HepG2 (cell line): ENCODE data around the gene KHNYN. TPM values are rescaled to one million over a fixed set of nuclear protein-coding genes. Genes with fewer than 3 reads are reported as not detected.
A peak's percentile ranks its signal among the peaks of the same experiment; 100 is the strongest.

Source experiments
- ATAC-seq: fragments of 200-7000 bp; cut with Tn5 transposase; 3 replicates; pipeline ENCODE4 v1.9.1; 2020; ENCODE audit warnings: mild to moderate bottlenecking, moderate library complexity
- BruUV-seq: library from RNA; stranded (reverse); fragments of 400-500 nt; replicated peaks from 2 replicates; lab custom pipeline; 2021; lab: Mats Ljungman, UMichigan
- CTCF ChIA-PET: fragments of 300-600 bp; formaldehyde crosslinking; extraction: SDS; loops from one replicate; lab custom pipeline; 2021; ENCODE audit warnings: low total read pairs, inconsistent platforms, low intra/inter-chr PET ratio; lab: Yijun Ruan, JAX
- POLR2A ChIA-PET: fragments of 350-600 bp; sonication (Branson Sonifier 250); formaldehyde crosslinking; loops from one replicate; lab custom pipeline; 2020; ENCODE audit warnings: antibody characterized with exemption, inconsistent platforms; lab: Yijun Ruan, JAX
- DNase-seq: peaks from one replicate; pipeline ENCODE4 v3.0.0-alpha.2; 2015; ENCODE audit warnings: low spot score
- FAIRE-seq: peaks from 3 replicates; lab custom pipeline; 2011; peaks lifted over from hg19 to GRCh38; lab: Jason Lieb, UNC
- H2AFZ ChIP-seq: one replicate; pipeline ENCODE4 v1.6.1; 2011; ENCODE audit warnings: low read length, inconsistent platforms
- H3K27ac ChIP-seq: fragments of 300-600 bp; 3 replicates; pipeline ENCODE4 v1.8.0; 2011; ENCODE audit warnings: mixed run types, mild to moderate bottlenecking, mixed read lengths, low read length, inconsistent platforms; ENCODE audit not compliant: insufficient read depth; ENCODE audit errors: extremely low read length
- H3K27me3 ChIP-seq, 2 experiments: fragments of 200-600 bp in 1 of 2; 2 replicates in 1 of 2; 3 replicates in 1 of 2; pipeline versions ENCODE4 v1.6.0 to v1.8.0; 2011; ENCODE audit warnings: low read length in 2 of 2, mild to moderate bottlenecking in 2 of 2, moderate library complexity in 2 of 2, inconsistent platforms in 1 of 2; ENCODE audit not compliant: insufficient read depth in 2 of 2, control insufficient read depth in 1 of 2
- H3K36me3 ChIP-seq, 2 experiments: fragments of 200-600 bp in 1 of 2; replicated peaks in 1 of 2; 2 replicates in 1 of 2; 3 replicates in 1 of 2; pipeline versions ENCODE4 v1.5.1 to v1.8.0; 2011; ENCODE audit warnings: low read length in 2 of 2, inconsistent platforms in 1 of 2; ENCODE audit not compliant: insufficient read depth in 2 of 2, control insufficient read depth in 1 of 2
- H3K4me1 ChIP-seq: 2 replicates; pipeline ENCODE4 v1.5.1; 2012; ENCODE audit warnings: low read length, inconsistent platforms; ENCODE audit not compliant: insufficient read depth
- H3K4me2 ChIP-seq: 2 replicates; pipeline ENCODE4 v1.6.0; 2011; ENCODE audit warnings: low read depth, low read length, inconsistent platforms
- H3K4me3 ChIP-seq, 3 experiments: fragments of 200-600 bp in 1 of 3; sonication (generic), shearing (Covaris generic) in 1 of 3; replicated peaks in 1 of 3; 2 replicates each; pipeline ENCODE4 v1.5.1; 2011 to 2016; ENCODE audit warnings: low read length in 3 of 3, inconsistent platforms in 2 of 3, low read depth in 2 of 3, mild to moderate bottlenecking in 2 of 3, control low read depth in 1 of 3, mixed read lengths in 1 of 3; ENCODE audit not compliant: insufficient read depth in 1 of 3
- H3K79me2 ChIP-seq: one replicate; pipeline ENCODE4 v1.6.1; 2011; ENCODE audit warnings: low read length, inconsistent platforms; ENCODE audit not compliant: insufficient read depth
- H3K9ac ChIP-seq: 2 replicates; pipeline ENCODE4 v1.6.0; 2011; ENCODE audit warnings: mild to moderate bottlenecking, low read depth, low read length, inconsistent platforms; ENCODE audit not compliant: insufficient read depth
- H3K9me3 ChIP-seq: 2 replicates; pipeline ENCODE4 v1.5.1; 2012; ENCODE audit warnings: mild to moderate bottlenecking, low read length
- H4K20me1 ChIP-seq: 2 replicates; pipeline ENCODE4 v1.6.0; 2011; ENCODE audit warnings: inconsistent platforms, mild to moderate bottlenecking, low read length, moderate library complexity; ENCODE audit not compliant: insufficient read depth
- GABPB1 ChIP-seq: IDR thresholded peaks from 2 replicates; pipeline ENCODE4 v1.6.1; 2016; ENCODE audit warnings: mild to moderate bottlenecking, missing genetic modification reagents, moderate library complexity, missing compliant biosample characterization
- HIVEP1 ChIP-seq: sonication (generic); formaldehyde crosslinking; IDR thresholded peaks from 2 replicates; pipeline ENCODE4 v1.4.0; 2020; ENCODE audit warnings: mild to moderate bottlenecking, missing genetic modification reagents
- KDM4B ChIP-seq: sonication (generic); formaldehyde crosslinking; IDR thresholded peaks from 2 replicates; pipeline ENCODE4 v1.4.0; 2020; ENCODE audit warnings: missing genetic modification reagents
- MIER3 ChIP-seq: IDR thresholded peaks from 2 replicates; pipeline ENCODE4 v1.6.1; 2016; ENCODE audit warnings: missing compliant biosample characterization, borderline replicate concordance
- SP140L ChIP-seq: sonication (generic); formaldehyde crosslinking; IDR thresholded peaks from 2 replicates; pipeline ENCODE4 v1.4.0; 2020; ENCODE audit warnings: missing genetic modification reagents, borderline replicate concordance
- ZBTB38 ChIP-seq: sonication (generic); formaldehyde crosslinking; IDR thresholded peaks from 2 replicates; pipeline ENCODE4 v1.5.1; 2020; ENCODE audit warnings: mild to moderate bottlenecking, missing genetic modification reagents
- ZMYM3 ChIP-seq: sonication (generic); formaldehyde crosslinking; IDR thresholded peaks from 2 replicates; pipeline ENCODE4 v1.5.1; 2020; ENCODE audit warnings: mild to moderate bottlenecking, missing genetic modification reagents
- ZNF383 ChIP-seq: sonication (generic); formaldehyde crosslinking; IDR thresholded peaks from 2 replicates; pipeline ENCODE4 v1.4.0; 2020; ENCODE audit warnings: missing genetic modification reagents, mild to moderate bottlenecking, borderline replicate concordance
- ZNF441 ChIP-seq: sonication (generic); formaldehyde crosslinking; IDR thresholded peaks from 2 replicates; pipeline ENCODE4 v1.7.0; 2021; ENCODE audit warnings: missing genetic modification reagents, borderline replicate concordance
- ZNF616 ChIP-seq: sonication (generic); formaldehyde crosslinking; IDR thresholded peaks from 2 replicates; pipeline ENCODE4 v1.5.0; 2020; ENCODE audit warnings: low read depth, mild to moderate bottlenecking, missing genetic modification reagents
- WGBS: methylation state at CpG from one replicate; pipeline ENCODE4 v1.1.6; 2017; ENCODE audit warnings: low lambda C conversion rate; 5-methylcytosine and 5-hydroxymethylcytosine counted together
- in situ Hi-C: cut with HindIII; loops from 2 replicates; pipeline ENCODE4 v1.10.0; 2017; ENCODE audit warnings: low pct_unique_long_range_greater_than_20kb; ENCODE audit not compliant: extremely low pct_ligation_motif_present
- intact Hi-C: fragments of 100-400 bp; cut with micrococcal nuclease; formaldehyde crosslinking; loops from one replicate; pipeline ENCODE4 v1.10.0; 2022; ENCODE audit not compliant: unreplicated experiment
- polyA plus RNA-seq, 8 experiments: library from polyadenylated mRNA; depleted of rRNA in 3 of 8; stranded (reverse) in 7 of 8; unstranded in 1 of 8; fragments of >200 nt; fragmentation: Illumina TruSeq in 4 of 8; extraction: Trizol in 4 of 8; gene quantifications; 2 replicates each; pipeline versions ENCODE4 v1.2.1 to v1.2.3, GENCODE V29; 2011 to 2016; ENCODE audit warnings: low read depth in 4 of 8, missing spikeins in 1 of 8, mixed read lengths in 1 of 8; ENCODE audit not compliant: insufficient read depth in 1 of 8
- total RNA-seq, 5 experiments: library from RNA; depleted of rRNA; stranded (reverse); fragments of >200 nt; fragmentation: Illumina TruSeq; extraction: Trizol; gene quantifications; 2 replicates each; pipeline ENCODE4 v1.2.3, GENCODE V29; 2016; ENCODE audit warnings: low read depth in 1 of 5
- TF ChIP-seq, protein P1 (sequence below): fragments of 450-650 bp; IDR thresholded peaks from 2 replicates; pipeline ENCODE4 v1.6.1; 2016
- TF ChIP-seq, protein P2 (sequence below), 2 experiments: sonication (generic) in 1 of 2; formaldehyde crosslinking in 1 of 2; IDR thresholded peaks; 2 replicates each; pipeline versions ENCODE4 v1.6.1 to v1.9.0; 2014 to 2022; ENCODE audit warnings: antibody characterized with exemption in 1 of 2, borderline replicate concordance in 1 of 2, inconsistent platforms in 1 of 2, low read depth in 1 of 2, missing genetic modification reagents in 1 of 2

KHNYN gene
- total and polyA plus RNA-seq, 2 of the 13 experiments (the other 11 are each of a cell fraction or from before 2014, with no cell fraction given), result 52.8 to 75.7 TPM

DNA sequence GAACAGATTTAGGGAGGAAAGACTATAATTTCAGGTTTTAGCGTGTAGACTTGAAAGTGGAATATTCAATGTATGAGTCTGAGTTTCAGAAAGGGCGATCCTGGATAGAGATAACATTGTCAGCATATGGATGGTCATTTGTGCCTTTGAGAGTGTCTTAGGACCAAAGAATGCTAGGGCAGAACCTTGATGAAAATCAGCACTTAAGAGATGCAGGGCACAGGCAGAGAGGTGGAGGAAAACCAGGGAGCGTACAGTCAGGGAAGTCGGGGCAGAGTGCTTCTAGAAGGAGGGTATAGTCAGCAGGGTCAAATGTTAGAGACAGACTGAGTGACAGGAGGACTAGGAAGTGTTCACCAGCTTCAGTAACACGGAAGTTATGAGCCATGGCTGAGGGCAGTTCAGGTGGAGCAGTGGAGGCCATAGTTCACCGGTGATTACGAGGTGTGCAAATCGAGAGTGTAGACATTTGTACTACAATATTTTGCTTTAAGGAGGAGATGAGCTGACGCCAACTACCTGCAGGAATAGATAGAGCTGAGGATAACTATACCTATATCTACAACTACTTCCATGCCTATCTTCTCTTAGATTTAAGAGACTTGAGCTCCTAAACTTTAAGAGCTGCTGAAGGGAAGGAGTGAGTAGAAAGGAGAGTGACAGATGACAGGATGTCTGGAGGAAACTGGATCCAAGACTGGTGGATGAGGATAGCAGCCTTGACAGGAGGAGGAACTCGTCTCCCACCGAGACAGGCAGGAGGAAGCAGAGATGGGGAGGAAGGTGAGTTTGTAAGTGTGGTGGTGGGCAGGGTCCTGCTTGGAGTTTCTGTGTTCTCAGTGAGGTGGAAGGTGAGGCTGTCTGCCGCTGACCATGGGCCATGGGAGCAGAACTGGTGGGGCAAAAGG is 6.8 kb upstream of the KHNYN start:
- 27% methylated on average over 12 of the region's 12 CpGs for WGBS
- BruUV-seq, result no TSS peak
- Histone ChIP-seq H2AFZ (peak overlapping the region; percentile 77), H3K36me3 (no peaks in the 10 kb centered on the region), H3K4me1 (peaks cover 55% of the 10 kb centered on the region), H3K27ac (no peak overlapping the region), H3K27me3 (peaks cover 0 to 7% of the 10 kb centered on the region in 2 experiments; a peak in 2 of 5 replicates), H3K79me2 (no peaks in the 10 kb centered on the region), H3K9ac (peak overlapping the region; percentile 0; the same call in 1 of the 2 replicates), H3K4me2 (peak overlapping the region; percentile 60), H3K4me3 (peak overlapping the region in 1 of 3 experiments; percentile 0; a peak in 1 of 6 replicates), H4K20me1 (no peaks in the 10 kb centered on the region), H3K9me3 (no peaks in the 10 kb centered on the region)
- POLR2A ChIA-PET, result interaction anchor here (0.7 to 6.6 kb wide), 6 partner anchors 8 to 181 kb away, joined by 3 to 46 read pairs (median 4); partner anchors contain the start of genes CBLN3, KHNYN and TINF2
- CTCF ChIA-PET, result no interaction called here
- ATAC-seq (peak; percentile 43), FAIRE-seq (peak; percentile 59), DNase-seq (no peak)
- in situ Hi-C loops (no loop called here), intact Hi-C loops (no loop called here)
- peak; percentile 55 for TF ChIP-seq ZMYM3 (CRISPR knock-in tag)
- 0 out of 2 replicates have a peak, but pooled peaks have one; percentile 35 for TF ChIP-seq ZBTB38 (CRISPR knock-in tag)
- TF ChIP-seq ZNF383, result peak; percentile 82; the same call in 1 of the 2 replicates
- no peak for TF ChIP-seq SP140L (CRISPR knock-in tag)
- TF ChIP-seq GABPB1 (CRISPR knock-in tag), result peak; percentile 36; the same call in 1 of the 2 replicates
- peak; percentile 37; the same call in 1 of the 2 replicates for TF ChIP-seq HIVEP1 (CRISPR knock-in tag)
- TF ChIP-seq, protein P1, sequence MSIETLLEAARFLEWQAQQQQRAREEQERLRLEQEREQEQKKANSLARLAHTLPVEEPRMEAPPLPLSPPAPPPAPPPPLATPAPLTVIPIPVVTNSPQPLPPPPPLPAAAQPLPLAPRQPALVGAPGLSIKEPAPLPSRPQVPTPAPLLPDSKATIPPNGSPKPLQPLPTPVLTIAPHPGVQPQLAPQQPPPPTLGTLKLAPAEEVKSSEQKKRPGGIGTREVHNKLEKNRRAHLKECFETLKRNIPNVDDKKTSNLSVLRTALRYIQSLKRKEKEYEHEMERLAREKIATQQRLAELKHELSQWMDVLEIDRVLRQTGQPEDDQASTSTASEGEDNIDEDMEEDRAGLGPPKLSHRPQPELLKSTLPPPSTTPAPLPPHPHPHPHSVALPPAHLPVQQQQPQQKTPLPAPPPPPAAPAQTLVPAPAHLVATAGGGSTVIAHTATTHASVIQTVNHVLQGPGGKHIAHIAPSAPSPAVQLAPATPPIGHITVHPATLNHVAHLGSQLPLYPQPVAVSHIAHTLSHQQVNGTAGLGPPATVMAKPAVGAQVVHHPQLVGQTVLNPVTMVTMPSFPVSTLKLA, result no peak
- TF ChIP-seq ZNF441 (CRISPR knock-in tag), result 0 out of 2 replicates have a peak, but pooled peaks have one; percentile 19
- TF ChIP-seq, protein P2, sequence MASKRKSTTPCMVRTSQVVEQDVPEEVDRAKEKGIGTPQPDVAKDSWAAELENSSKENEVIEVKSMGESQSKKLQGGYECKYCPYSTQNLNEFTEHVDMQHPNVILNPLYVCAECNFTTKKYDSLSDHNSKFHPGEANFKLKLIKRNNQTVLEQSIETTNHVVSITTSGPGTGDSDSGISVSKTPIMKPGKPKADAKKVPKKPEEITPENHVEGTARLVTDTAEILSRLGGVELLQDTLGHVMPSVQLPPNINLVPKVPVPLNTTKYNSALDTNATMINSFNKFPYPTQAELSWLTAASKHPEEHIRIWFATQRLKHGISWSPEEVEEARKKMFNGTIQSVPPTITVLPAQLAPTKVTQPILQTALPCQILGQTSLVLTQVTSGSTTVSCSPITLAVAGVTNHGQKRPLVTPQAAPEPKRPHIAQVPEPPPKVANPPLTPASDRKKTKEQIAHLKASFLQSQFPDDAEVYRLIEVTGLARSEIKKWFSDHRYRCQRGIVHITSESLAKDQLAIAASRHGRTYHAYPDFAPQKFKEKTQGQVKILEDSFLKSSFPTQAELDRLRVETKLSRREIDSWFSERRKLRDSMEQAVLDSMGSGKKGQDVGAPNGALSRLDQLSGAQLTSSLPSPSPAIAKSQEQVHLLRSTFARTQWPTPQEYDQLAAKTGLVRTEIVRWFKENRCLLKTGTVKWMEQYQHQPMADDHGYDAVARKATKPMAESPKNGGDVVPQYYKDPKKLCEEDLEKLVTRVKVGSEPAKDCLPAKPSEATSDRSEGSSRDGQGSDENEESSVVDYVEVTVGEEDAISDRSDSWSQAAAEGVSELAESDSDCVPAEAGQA (IDR thresholded peaks at IDR 0.05; ENCODE audit: low read depth), result 0 out of 2 replicates have a peak, but pooled peaks have one; percentile 10
- TF ChIP-seq, protein P2 (CRISPR knock-in tag; IDR thresholded peaks at IDR 0.05; ENCODE audit: borderline replicate concordance), result no peak
- peak; percentile 49; the same call in 1 of the 2 replicates for TF ChIP-seq KDM4B (CRISPR knock-in tag)
- no peak for TF ChIP-seq MIER3 (CRISPR knock-in tag)
- TF ChIP-seq ZNF616 (CRISPR knock-in tag), result peak; percentile 81; the same call in 1 of the 2 replicates
